GM18519 (cell line): Measurements from ENCODE around the gene FOXRED1.

Experiments
- ATAC-seq: cut with Tn5 transposase; IDR thresholded peaks from one replicate; pipeline ENCODE4 v1.9.1; 2021; ENCODE audit warnings: mild to moderate bottlenecking, moderate library complexity; ENCODE audit not compliant: unreplicated experiment, low FRiP score

The FOXRED1 gene

DNA sequence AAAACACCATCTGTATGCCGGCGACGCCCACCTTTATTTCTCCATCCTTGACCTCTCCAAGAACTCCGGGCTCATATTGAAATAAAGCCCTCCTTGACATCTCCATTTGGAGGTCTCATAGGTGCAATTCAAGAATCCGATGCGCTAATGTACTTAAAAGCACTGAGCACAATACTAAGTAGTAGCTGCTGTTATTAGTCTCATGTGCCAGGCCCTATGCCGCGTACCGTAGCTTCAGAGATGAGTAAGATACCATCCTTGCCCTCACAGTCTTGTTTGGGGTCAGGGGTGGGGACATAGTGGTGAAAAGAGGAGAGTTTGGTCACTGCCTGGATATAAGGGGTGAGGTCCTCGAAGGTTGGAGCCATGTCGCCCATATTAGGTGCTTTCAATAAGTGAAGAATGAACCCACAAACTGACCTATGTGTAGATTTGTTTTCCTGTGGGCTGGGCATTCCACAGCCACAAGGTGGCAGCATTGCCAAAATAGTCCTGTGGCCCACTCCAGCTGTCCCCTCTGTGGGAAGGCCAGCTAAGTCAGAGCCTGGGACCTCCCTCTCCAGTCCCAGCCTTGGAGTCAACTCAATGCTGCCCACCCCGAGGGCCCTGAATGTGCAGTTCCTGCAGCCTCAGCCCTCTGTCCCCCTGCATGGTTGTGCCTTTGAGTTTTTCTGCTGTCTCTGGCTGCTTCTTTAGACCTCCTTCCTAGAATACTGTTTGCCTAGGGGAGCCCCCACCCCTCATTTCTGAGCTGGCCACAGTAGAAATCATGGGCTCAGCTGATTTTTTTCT, 41.4 kb downstream of the FOXRED1 start:
- no peak for ATAC-seq

DNA sequence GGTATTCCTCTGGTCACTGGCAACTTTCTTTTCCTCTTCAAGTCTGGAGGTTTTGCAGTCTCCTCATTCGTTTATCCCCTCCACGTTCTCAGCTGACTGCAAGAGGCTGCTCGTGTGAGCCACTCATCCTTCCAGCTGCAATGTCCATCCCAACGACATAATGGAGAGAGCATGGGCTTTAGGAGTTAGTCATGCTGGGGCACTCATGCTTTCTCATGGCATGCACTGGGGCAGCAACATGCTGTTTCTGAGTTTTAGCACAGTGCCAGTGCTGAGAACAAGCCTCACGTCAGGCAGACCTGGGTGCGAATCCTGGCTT, 42.0 kb downstream of the FOXRED1 start:
- no peak for ATAC-seq

DNA sequence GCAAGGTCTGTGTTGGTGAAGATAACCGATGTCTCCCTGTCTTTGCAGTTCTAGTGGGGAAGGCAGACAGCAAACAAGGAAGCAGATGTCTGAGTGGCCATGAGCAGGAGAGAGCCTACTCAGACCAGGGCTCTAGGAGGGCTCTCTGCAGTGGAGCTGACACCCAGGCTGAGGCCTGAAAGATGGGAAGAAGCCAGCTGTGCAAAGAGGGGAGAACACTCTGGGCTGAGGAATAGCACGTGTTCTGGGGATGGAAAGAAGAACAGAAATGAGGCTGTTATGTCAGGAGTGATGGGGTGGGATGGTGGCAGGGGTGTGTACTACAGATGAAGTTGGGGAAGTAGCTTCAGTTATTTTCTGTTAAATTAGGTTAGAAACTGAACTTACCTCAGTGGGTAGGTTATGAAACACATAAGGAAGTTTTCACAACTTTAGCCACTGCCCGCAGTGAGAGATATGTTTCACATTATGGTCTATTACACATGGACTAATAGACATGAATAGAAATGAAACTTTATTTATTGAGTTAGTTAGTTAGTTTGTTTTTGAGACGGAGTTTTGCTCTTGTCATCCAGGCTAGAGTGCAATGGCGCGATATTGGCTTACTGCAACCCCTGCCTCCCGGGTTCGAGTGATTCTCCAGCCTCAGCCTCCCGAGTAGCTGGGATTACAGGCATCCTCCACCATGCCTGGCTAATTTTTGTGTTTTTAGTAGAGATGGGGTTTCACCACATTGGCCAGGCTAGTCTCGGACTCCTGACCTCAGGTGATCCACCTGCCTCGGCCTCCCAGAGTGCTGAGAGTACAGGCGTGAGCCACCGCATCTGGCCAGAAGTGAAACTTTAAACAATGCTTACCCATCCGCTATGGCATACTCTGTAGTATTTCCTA, 42.7 kb downstream of the FOXRED1 start:
- ATAC-seq: peak; percentile 87

DNA sequence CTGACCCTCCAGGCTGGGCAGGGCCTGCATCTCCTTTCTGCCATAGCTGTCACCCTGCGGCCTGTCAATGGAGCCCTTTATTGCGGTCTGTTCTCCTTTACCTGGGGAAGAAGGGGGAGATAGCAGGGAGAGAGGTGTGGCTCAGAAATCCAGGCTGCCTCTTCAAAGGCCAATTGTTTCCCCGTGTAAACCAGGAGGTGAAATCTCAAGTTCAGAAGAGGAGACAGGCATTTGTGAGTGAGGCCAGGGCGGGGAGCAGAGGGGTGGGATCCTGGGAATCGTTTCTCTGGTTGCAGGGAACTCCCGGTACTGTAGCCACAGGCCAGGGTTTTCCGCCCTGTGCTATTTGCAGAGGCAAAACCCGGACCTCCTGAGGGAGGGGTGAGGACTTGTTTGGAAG, 44.0 kb downstream of the FOXRED1 start:
- ATAC-seq: no peak

DNA sequence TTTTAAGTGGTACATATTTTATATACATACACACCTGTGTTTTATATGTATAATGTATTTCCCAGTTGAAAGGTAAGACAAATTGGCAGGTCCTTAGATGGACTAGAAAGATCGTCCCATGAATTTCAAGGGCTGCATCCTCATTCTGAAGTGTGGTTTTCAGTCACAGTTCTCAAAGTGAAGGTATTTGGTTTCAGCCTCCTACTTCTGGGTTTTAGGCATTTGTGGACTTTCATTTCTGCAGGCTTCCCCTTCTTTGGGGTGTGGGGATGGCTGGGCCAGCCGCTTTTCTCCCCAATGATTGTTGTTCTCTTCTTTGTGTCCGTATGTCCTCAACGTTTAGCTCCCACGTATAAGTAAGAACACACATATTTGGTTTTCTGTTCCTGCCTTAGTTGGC, 44.9 kb downstream of the FOXRED1 start:
- ATAC-seq: no peak

DNA sequence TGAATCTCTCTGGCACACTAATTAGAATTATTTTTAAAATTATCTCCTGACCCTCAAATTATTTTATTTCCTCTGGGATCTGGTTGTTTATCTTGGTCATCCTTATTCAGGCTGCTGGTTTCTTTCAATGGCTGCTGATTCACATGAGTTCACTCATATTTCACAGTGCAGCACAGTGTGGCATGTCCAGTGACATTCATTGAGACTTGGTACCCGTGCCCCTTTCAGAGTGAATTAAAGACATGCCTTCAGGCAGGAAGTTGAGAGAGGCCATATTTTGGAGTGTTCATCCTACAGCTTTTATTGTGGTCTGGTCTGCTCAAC, 48.4 kb downstream of the FOXRED1 start:
- ATAC-seq: no peak

DNA sequence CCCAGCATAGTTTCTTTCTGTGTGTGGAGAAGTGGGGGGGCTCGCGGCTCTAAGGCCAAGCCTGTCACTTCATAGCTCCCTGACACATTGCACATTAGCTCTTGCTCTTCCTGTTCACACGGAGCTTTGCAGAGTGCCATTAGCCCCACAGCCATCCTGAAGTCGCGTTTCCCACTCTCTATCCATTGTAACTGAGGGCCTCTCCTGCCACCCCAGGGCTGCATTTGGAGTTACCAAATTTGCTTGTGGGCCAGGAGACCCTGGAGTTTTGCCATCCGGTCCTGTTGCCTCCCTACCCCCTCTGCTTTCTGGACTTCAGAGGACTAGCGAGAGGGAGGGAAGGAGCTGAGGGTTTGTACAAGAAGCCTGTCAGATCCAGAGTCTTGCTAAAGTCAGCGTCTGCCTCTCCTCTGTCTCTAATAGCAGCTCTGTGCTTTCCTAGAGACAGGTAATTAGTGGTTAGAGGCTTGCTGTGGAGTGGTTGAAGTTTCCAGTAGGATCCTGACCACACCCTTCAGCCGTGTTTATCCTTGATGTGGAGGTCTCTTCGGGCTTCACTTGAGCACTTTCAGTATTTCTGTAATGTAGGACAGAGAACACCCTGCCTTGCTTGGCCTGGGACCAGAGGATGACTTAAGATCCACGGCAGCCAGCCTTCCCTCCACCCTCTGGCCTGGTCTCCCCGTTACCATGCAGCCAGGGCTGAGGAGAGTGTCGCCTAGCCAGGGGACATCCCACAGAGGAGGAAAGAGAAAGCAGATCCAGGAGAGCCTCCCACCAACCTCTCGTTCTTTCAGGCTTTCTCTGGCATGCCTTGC, 49.0 kb downstream of the FOXRED1 start:
- no peak for ATAC-seq

DNA sequence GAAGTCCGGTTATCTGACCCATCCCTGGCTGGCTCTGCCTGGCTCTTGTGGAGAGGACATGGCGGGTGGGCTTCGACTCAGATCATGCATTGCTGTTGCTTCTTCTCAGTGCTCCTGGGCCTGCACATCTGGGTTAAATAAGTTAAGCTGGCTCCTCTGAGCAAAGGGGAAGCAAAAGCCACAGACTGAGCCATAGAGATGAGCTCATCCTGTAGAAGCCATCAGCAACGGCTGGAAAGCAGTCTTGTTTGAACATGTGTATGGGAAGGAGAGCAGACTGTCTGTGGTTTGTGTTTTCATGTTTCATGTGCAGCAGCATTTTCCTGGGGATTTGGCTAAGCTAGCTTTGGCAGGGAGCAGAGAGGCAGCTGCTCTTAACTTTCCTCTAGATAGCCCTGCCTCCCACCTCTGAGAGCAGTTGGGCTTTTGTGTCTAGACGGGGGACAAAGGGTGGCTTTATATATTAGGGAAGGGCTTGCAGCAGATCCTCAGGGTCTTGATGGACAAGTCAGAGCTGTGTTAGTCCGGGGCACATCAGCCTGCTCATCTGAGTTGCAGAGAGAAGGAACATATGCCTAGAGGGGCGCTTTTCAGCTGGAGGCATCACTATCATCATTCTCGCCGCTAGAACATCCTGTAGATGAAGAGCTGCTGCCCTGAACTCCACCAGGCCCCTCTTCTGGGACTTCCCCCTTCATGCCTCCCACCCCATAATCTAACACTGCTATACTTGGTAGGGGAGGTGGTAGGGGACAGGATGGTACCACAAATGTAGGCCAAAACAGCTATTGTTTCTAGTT, 49.8 kb downstream of the FOXRED1 start:
- ATAC-seq: peak; percentile 75

DNA sequence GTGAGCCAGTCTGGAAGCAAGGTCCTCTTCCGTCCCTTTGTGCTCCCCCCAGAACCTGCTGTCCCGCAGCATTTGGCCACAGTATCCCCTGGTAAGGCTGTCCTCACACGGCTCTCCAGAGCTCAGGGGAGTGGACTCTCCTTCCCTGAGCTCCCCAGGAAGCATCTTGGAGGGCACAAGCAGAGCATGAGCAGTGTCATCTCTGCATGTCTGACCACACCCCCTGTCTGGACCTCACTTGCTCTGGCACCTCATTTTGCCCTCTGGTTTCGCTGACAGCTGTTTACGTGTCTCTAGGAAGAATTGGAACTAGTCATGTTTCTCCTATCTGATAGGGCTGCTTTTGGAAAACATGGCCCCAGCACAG, 50.4 kb downstream of the FOXRED1 start:
- ATAC-seq: no peak

DNA sequence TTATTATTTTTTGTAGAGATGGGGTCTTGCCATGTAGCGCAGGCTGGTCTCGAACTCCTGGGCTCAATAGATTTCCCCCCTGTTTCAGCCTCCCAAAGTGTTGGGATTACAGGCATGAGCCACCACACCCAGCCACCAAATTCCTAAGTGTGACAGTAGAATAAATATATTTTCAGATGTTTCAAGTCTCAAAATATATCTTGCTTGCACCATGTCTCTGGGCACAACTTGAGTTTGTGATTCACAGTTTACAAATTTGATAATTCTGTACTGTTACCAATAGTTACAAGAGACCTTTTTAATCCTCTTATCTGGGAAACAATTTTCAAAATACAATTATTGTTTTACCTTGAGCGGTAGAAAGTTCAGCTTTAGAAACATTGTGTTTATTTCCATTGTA, 54.0 kb downstream of the FOXRED1 start:
- ATAC-seq: no peak

DNA sequence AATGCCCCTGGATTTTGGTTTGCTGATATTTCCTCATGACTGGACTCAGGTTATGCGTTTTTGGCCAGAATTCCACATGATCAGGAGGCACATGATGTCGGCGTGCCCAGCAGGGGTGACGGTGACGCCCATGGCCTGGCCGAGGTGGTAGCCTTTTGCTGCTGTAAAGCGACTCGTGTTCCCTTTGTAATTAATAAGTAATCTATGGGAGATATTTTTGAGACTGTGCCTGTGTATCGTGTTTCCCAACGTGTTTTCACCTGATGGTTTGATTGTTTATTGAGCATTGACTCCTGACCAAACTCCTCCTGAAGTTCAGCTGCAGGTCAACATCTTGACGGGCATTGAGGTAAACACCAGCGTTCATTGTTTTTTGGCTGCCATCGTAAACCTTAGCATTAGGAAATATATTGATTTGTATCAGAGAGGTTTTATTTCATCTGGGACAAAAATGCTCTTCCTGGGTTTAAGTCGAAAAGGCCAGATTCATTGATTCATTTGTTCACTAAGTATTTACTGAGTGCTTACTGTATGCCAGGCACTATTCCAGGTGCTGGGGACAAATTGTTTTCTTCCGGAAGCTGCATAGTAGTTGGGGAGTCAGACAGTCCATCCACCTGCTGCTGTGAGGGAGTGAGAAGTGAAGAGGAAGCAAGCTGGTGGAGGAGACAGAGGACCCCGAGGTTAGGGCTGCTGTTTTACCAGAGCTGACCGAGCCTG, 58.5 kb downstream of the FOXRED1 start:
- ATAC-seq: no peak
